SH-SY5Y (cell line): ENCODE results near the gene P4HB.

Experiments used
- GATA2 ChIP-seq: IDR thresholded peaks from 2 replicates; pipeline ENCODE4 v1.6.1; 2011; ENCODE audit warnings: mild to moderate bottlenecking, low read depth, low read length
- GATA3 ChIP-seq: IDR thresholded peaks from 2 replicates; pipeline ENCODE4 v1.6.1; 2011; ENCODE audit warnings: low read depth, mild to moderate bottlenecking, low read length, moderate library complexity

P4HB gene

DNA sequence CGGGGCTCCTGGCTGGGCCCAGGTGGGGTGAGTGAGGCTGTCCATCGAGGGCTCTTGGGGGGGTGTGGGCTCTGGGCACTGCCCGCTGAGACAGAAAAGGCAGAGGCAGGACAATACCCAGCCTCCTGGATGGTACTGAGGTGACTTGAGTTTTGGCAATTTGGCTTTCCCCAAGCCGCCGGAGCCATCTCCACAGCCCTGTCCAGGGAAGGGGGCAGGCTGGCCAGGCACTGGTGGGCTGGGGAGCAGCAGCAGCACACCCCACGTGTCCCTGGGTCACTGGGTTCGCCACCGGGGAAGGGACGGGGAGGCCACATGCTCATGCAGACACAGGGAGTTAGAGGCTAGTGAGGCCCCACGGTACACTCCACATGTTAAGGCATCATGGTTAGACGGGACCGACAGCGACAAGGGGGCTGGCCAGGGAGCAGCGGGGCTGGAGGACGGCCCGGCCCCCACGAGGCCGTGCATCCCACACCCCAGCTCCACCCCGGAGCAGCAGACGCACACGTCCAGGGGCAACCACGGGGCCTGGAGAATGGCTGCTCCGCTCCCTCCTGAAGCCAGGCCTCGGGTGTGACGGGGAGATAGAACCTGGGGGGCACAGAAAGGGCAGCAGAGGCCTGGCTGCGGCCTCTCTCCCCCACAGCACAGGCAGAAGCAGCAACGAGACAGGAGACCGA is 7.8 kb upstream of the P4HB start:
- TF ChIP-seq GATA3, result no peak

DNA sequence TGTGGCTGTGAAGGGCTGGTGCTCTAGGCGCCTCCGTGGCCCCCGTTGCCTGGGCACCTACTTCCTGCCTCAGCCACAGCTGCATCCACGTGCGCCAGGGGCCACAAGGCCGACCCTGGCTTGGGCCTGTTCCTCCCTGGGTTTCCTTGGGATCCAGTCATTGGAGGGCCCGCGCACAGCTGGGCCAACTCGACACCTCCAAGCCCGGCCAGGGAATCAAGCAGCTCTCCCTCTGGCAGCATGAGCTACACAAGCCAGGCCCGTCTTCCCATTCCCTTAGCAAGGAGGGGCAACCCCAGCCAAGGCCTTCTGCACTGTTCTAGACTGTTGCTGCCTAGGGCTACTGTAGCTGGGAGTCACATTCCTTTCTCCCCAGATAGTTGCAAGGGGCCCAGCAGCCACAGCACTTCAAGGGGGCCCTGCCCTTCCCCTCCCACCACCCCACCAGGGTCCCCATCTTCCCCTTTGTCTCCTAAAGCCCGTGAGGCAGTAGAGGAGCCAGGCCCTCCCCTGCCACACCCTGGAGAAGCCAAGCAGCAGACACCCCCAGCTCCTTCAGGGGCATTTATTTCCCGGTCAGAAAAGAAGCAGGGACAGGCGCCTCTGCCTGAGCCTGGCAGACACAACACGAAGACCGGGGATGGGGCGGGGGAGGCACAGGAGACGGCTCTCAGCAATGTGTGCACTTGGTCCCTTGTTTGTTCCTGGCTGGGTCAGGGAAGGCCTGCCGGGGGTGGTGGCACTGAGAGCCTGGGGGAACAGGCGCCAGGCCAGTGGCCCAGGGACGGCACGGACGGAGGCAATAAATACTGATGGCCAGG is 7.0 kb upstream of the P4HB start:
- TF ChIP-seq GATA2 (no peak), GATA3 (no peak)

GRCh38 chr17:81866440-81867169 is 6.3 kb upstream of the P4HB start:
- TF ChIP-seq GATA2, result no peak
- TF ChIP-seq GATA3, result no peak

DNA sequence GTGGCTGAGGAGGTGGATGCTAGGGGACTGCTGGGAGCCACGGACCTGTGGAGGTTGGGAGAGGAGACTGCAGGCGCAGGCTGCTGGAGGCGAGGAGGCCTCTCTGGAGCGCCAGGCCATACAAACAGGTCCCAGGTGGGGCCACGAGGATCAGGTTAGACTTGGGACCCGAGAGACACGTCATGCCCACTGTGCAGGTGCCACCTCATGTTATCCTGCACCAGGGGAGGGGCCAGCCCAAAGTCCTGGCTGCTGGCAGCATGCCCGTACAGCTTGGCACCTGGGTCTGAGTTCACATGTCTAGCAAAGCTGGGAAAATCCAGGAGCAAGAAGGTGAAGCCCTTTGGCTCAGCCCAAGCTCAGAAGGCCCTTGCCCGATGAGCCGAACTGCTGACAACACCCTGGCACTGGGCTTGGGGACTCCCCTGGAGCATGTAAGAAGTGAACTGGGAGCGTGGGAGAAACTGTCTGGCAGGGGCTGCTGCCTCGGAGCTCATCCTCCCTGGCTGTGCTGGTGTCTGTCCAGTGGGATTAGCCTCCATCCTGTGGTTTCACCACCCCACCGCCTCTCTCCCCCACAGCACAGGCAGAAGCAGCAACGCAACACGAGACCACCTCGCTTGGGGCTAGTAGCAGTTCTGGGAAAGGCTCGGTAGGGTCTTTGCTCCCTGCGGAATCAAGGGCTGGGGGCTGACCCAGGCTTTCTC is 5.6 kb upstream of the P4HB start:
- TF ChIP-seq GATA2 (no peak), GATA3 (no peak)

DNA sequence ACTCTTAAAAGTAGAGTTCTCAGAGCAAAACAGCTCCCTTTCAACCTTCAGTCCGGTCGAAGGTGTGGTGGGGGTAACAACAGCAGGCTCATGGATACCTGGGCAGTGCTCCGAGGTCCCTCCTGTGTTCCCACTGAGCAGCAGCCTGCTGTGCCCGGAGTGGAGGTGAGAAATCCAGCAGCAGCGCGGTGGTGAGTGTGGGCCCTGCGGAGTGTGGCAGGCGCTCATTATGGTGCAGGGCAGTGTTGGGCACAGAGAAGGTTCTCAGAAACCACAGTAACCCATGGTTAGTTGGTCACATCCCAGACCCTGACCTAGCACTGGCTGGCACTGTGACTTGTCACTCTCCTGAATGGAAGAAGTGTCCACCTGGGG is 5.0 kb upstream of the P4HB start:
- no peak for TF ChIP-seq GATA2
- TF ChIP-seq GATA3, result no peak

DNA sequence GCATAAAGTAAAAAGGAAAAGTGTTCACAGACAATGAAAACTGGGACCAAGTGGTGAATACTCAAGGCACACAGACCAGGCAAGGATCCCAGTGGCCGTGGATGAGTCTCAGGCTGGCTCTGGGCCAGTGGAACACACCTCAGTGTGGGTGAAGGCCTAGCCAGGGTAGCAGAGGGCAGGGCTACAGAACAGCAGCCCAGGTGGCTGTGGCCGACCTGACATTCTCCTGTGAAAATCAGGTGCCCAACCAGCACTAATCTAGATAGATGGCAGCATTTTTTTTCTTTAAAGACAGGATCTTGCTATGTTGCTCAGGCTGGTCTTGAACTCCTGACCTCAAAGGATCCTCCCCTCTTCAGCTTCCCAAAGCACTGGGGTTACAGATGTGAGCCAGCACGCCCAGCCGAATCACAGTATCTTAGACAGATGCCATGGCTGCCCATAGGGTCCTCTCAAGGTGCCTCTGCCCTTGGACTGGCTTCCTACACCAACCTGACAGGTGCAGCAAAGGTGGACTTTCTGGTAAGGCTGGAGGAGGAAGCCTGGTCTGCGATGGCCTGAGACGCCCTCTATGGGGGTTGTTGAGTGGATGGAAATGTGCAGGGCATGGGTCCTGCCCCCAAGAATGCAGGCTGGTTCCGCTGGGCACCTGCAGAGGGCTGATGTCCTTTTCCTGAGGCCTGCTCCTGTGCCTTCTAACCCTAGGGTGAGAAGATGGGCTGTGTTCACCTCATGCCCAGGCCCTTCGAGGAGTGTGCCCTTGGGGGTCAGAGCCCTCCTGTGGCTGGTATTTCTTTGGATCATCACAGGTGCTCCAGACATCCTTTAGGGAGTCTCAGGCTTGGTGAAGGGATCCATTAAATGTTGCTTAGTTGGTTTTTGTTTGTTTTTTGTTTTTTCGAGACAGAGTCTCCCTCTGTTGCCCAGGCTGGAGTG is 3.8 kb upstream of the P4HB start:
- TF ChIP-seq GATA3 (no peak), GATA2 (no peak)

DNA sequence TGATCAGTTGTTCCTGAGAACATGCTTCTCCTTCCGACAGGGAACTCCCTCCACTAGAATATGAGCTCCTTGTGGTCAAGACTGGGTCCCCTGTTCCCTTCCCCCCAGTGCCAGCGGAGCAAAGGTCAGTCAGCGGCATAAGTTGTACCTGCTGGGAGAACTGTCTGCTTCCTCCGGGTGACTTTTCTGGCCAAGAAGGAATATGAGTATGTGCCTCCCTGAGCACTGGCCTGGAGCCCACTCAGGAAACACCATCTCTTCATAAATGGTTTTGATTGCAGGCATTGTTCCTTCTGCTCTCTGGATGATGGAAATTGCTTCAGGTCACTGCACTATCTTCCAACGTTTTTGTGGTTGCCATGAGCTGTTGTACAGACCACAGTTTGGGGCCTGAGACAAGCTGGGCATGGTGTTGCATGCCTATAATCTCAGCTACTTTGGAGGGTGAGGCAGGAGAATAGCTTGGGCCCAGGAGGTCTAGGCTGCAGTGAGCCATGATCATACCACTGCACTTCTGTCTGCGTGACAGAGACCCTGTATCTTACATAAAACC is 2.9 kb upstream of the P4HB start:
- no peak for TF ChIP-seq GATA3
- no peak for TF ChIP-seq GATA2

DNA sequence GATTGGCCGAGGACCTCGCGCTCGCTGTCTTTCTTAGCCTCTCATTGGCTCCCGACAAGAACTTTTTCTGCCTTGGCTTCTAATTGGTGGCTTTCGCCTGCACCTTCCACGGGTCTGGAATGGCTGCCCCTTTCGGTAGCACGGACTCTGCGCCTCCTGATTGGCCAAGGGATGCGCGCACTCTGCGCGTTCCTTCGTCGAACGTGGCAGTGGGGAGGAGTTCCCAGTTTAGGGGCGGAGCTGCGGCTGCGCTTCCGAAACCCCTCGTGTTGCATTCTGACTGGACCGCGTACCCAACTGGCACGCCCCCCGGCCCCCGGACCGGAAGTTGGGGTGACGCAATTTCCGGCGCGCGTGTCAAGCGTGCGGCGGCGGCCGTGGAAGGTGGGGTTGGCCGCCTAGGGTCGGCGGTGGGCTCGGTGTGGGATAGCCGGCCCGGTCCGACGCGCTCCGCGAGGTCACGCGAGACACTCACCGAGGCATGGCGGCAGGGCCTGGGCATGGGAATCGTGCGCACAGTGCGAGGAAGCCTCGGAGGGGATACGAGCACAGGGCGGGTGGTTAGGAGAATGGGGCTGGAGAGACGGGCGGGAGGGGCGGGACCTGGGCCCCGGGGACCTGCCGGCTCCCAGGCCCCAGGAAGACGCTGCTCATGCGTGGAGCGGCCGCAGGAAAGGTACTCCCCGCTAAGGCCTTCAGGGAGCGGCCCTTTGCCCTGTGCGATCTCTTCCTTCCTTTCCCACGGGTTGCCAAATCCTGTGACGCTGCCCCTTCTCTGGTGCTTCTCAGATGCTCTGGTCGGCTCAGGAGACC is 627 bp upstream of the P4HB start:
- TF ChIP-seq GATA3 (no peak), GATA2 (no peak)

DNA sequence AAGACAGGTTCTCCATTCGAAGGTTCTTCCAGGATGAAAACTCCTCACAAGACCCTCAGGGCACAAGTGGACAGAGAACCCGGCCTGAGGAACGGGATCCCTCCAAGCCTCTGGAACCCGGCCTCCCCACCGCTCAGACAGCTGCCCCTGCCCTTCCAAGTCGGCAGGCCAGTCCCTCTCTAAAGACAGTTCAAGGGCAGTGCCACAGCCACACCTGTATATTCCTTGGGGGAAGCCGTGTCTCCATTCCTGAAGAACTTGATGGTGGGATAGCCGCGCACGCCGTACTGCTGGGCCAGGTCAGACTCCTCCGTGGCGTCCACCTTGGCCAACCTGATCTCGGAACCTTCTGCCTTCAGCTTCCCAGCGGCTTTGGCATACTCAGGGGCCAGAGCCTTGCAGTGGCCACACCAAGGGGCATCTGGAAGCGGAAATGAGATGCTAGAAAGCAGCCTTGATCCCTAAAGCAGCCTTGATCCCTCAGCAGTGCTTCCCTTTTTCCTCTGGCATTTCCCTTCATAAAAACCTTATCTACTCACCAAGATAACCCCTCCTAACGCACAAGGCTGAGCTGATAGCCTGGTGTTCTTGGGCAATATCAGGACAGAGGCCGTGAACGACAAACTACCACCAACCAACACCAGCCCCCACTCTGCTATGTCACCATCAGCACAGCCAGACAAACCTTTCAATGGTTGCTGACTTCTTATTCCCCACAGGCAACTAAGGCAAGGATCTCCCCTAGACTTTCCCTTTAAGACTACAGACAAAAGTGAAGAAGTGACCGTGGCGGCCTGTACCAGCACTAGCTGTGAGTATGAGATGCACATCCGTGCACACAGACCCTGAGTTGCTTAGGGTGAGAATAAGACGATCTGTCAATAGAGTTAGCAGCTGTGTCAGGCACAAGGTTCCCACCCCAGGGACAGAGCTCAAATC is 1.1 kb downstream of the P4HB start:
- TF ChIP-seq GATA2 (no peak), GATA3 (no peak)

- TF ChIP-seq GATA2 (no peak), GATA3 (no peak)
These were observed 2.0 kb downstream of the P4HB start for GRCh38 chr17:81858170-81858966.
